ENCODE results near the gene HBG1. TPM values are rescaled to one million over a fixed set of nuclear protein-coding genes. Genes with fewer than 3 reads are reported as not detected.
"Not testable (repeated sequence)": the region's sequence is repeated elsewhere in the genome, so short reads cannot be mapped to it uniquely, and the experiment has no call there.

Gene HBG1
- total RNA-seq: not detected
- polyA plus RNA-seq (ENCODE audit: insufficient read depth, low read depth, low replicate concordance): not detected
- long read RNA-seq, donor 1, transcript HBG1-201 (3 exons, 779 nt): major isoform, 346 of 773 reads
- long read RNA-seq, donor 1, transcript HBG1-203 (2 exons, 1,464 nt): minor isoform, 5 of 773 reads
- long read RNA-seq, donor 1, partial matches to known transcripts: 371 of 773 reads
- long read RNA-seq, donor 1, other reads (novel, unspliced or antisense): 51 of 773 reads
- long read RNA-seq, donor 2, transcript HBG1-203 (2 exons, 1,464 nt): minor isoform, 10 of 1,118 reads
- long read RNA-seq, donor 2, transcript HBG1-201 (3 exons, 779 nt): major isoform, 554 of 1,118 reads
- long read RNA-seq, donor 2, partial matches to known transcripts: 514 of 1,118 reads
- long read RNA-seq, donor 2, other reads (novel, unspliced or antisense): 39 of 1,118 reads
- long read RNA-seq, donor 3, transcript HBG1-203 (2 exons, 1,464 nt): minor isoform, 9 of 764 reads
- long read RNA-seq, donor 3, transcript HBG1-201 (3 exons, 779 nt): major isoform, 462 of 764 reads
- long read RNA-seq, donor 3, partial matches to known transcripts: 273 of 764 reads
- long read RNA-seq, donor 3, other reads (novel, unspliced or antisense): 20 of 764 reads
- long read RNA-seq, donor 4, transcript HBG1-201 (3 exons, 779 nt): major isoform, 436 of 796 reads
- long read RNA-seq, donor 4, transcript HBG1-203 (2 exons, 1,464 nt): minor isoform, 8 of 796 reads
- long read RNA-seq, donor 4, partial matches to known transcripts: 352 of 796 reads
- long read RNA-seq, donor 4, other reads (novel, unspliced or antisense): 0 of 796 reads
- long read RNA-seq, donor 5, transcript HBG1-201 (3 exons, 779 nt): major isoform, 51 of 104 reads
- long read RNA-seq, donor 5, partial matches to known transcripts: 47 of 104 reads
- long read RNA-seq, donor 5, other reads (novel, unspliced or antisense): 6 of 104 reads
- long read RNA-seq, donor 6, transcript HBG1-201 (3 exons, 779 nt): major isoform, 1,597 of 2,992 reads
- long read RNA-seq, donor 6, transcript HBG1-203 (2 exons, 1,464 nt): minor isoform, 42 of 2,992 reads
- long read RNA-seq, donor 6, partial matches to known transcripts: 1,251 of 2,992 reads
- long read RNA-seq, donor 6, other reads (novel, unspliced or antisense): 101 of 2,992 reads
- long read RNA-seq, donor 7: 0 reads
- long read RNA-seq, donor 8, transcript HBG1-201 (3 exons, 779 nt): major isoform, 632 of 1,055 reads
- long read RNA-seq, donor 8, transcript HBG1-203 (2 exons, 1,464 nt): minor isoform, 20 of 1,055 reads
- long read RNA-seq, donor 8, partial matches to known transcripts: 375 of 1,055 reads
- long read RNA-seq, donor 8, other reads (novel, unspliced or antisense): 28 of 1,055 reads
- long read RNA-seq, donor 9, transcript HBG1-201 (3 exons, 779 nt): major isoform, 409 of 643 reads
- long read RNA-seq, donor 9, transcript HBG1-203 (2 exons, 1,464 nt): minor isoform, 11 of 643 reads
- long read RNA-seq, donor 9, partial matches to known transcripts: 167 of 643 reads
- long read RNA-seq, donor 9, other reads (novel, unspliced or antisense): 56 of 643 reads
- long read RNA-seq, donor 10, transcript HBG1-203 (2 exons, 1,464 nt): minor isoform, 11 of 480 reads
- long read RNA-seq, donor 10, transcript HBG1-201 (3 exons, 779 nt): major isoform, 252 of 480 reads
- long read RNA-seq, donor 10, partial matches to known transcripts: 217 of 480 reads
- long read RNA-seq, donor 10, other reads (novel, unspliced or antisense): 0 of 480 reads

DNA sequence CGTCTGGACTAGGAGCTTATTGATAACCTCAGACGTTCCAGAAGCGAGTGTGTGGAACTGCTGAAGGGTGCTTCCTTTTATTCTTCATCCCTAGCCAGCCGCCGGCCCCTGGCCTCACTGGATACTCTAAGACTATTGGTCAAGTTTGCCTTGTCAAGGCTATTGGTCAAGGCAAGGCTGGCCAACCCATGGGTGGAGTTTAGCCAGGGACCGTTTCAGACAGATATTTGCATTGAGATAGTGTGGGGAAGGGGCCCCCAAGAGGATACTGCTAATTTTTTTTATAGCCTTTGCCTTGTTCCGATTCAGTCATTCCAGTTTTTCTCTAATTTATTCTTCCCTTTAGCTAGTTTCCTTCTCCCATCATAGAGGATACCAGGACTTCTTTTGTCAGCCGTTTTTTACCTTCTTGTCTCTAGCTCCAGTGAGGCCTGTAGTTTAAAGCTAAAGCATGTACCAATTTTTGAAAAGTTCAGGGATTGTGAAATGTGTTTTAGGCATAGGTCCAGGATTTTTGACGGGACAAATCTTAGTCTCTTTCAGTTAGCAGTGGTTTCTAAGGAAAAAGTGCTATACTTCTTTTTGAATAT, at the start of gene HBG1:
Gene HBG1 (minus strand): TSS at position 51 of the 590 bp plus-strand sequence. CDS start 53 bp downstream, outside the sequence.
- DNase-seq, FAIRE-seq: not testable (repeated sequence)

GRCh38 chr11:5298451-5298850, 48.8 kb upstream of the HBG1 start:
- H3K4me3 ChIP-seq (ENCODE audit: low read length in 3 of 3): no peak overlapping the region
- intact Hi-C loops (cut with DNase I): no loop called here
- no peaks in the 10 kb centered on the region for H3K36me3 ChIP-seq (ENCODE audit: control insufficient read depth in 2 of 3, insufficient read depth in 3 of 3, low read length in 3 of 3)
- TF ChIP-seq, protein P1, sequence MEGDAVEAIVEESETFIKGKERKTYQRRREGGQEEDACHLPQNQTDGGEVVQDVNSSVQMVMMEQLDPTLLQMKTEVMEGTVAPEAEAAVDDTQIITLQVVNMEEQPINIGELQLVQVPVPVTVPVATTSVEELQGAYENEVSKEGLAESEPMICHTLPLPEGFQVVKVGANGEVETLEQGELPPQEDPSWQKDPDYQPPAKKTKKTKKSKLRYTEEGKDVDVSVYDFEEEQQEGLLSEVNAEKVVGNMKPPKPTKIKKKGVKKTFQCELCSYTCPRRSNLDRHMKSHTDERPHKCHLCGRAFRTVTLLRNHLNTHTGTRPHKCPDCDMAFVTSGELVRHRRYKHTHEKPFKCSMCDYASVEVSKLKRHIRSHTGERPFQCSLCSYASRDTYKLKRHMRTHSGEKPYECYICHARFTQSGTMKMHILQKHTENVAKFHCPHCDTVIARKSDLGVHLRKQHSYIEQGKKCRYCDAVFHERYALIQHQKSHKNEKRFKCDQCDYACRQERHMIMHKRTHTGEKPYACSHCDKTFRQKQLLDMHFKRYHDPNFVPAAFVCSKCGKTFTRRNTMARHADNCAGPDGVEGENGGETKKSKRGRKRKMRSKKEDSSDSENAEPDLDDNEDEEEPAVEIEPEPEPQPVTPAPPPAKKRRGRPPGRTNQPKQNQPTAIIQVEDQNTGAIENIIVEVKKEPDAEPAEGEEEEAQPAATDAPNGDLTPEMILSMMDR (IDR thresholded peaks at IDR 0.05; ENCODE audit: borderline replicate concordance, extremely low read depth, insufficient read depth): no peak
- DNase-seq (no peak), FAIRE-seq (no peak)
- no peak overlapping the region for H3K27ac ChIP-seq (ENCODE audit: low read depth in 2 of 2, low read length in 2 of 2)
- H3K9ac ChIP-seq (ENCODE audit: low read length in 3 of 3): no peak overlapping the region
- no peaks in the 10 kb centered on the region for H3K27me3 ChIP-seq (ENCODE audit: control insufficient read depth, insufficient read depth, low read length)
- H3K9me3 ChIP-seq (ENCODE audit: control insufficient read depth in 2 of 3, insufficient read depth in 1 of 3, low read length in 3 of 3): no peaks in the 10 kb centered on the region
- no peaks in the 10 kb centered on the region for H3K4me1 ChIP-seq (ENCODE audit: control insufficient read depth in 2 of 3, insufficient read depth in 2 of 3, low read depth in 1 of 3, low read length in 3 of 3)

More for the DNA sequence above, at the start of gene HBG1:
- H3K36me3 ChIP-seq (ENCODE audit: control insufficient read depth in 2 of 3, insufficient read depth in 3 of 3, low read length in 3 of 3); H3K4me1 ChIP-seq (ENCODE audit: control insufficient read depth in 2 of 3, insufficient read depth in 2 of 3, low read depth in 1 of 3, low read length in 3 of 3); H3K27ac ChIP-seq (ENCODE audit: low read depth in 2 of 2, low read length in 2 of 2); H3K9me3 ChIP-seq (ENCODE audit: control insufficient read depth in 2 of 3, insufficient read depth in 1 of 3, low read length in 3 of 3); H3K9ac ChIP-seq (ENCODE audit: low read length in 3 of 3); intact Hi-C loops (cut with DNase I); H3K4me3 ChIP-seq (ENCODE audit: low read length in 3 of 3); H3K27me3 ChIP-seq (ENCODE audit: control insufficient read depth, insufficient read depth, low read length): not testable (repeated sequence)

DNA sequence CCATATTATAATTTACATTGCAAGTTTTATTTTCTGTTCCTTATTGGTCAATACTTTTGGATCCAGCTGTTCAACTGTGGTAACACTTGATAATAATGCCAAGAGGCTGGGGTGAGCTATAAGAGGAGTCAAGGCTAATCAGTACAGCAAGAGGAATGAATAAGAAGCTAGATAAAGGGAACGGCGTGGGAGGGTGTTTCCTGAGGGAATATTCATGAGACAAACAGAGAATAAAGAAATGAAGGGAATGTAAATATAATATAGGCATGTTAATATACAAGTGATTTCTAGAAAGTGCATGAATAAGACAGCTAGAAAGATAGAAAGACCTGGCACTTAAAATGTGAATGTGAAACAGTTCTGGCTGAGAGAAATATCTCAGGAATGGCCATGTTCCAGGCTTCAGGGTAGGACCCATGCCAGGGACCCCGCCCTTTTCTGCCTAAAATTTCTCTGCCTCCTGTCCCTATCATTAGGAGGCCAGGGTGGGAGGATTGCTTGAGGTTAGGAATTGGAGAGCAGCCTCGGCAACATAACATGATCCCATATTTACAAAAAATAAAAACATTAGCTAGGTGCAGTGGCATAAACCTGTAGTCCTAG, 48.2 kb upstream of the HBG1 start:
- H3K27me3 ChIP-seq (ENCODE audit: control insufficient read depth, insufficient read depth, low read length): no peaks in the 10 kb centered on the region
- FAIRE-seq: no peak
- H3K4me3 ChIP-seq (ENCODE audit: low read length in 3 of 3): no peak overlapping the region
- intact Hi-C loops (cut with DNase I): no loop called here
- H3K27ac ChIP-seq (ENCODE audit: low read depth in 2 of 2, low read length in 2 of 2): no peak overlapping the region
- H3K4me1 ChIP-seq (ENCODE audit: control insufficient read depth in 2 of 3, insufficient read depth in 2 of 3, low read depth in 1 of 3, low read length in 3 of 3): no peaks in the 10 kb centered on the region
- no peaks in the 10 kb centered on the region for H3K9me3 ChIP-seq (ENCODE audit: control insufficient read depth in 2 of 3, insufficient read depth in 1 of 3, low read length in 3 of 3)
- no peaks in the 10 kb centered on the region for H3K36me3 ChIP-seq (ENCODE audit: control insufficient read depth in 2 of 3, insufficient read depth in 3 of 3, low read length in 3 of 3)
- TF ChIP-seq, protein P1 (IDR thresholded peaks at IDR 0.05; ENCODE audit: borderline replicate concordance, extremely low read depth, insufficient read depth): no peak
- no peak for DNase-seq
- no peak overlapping the region for H3K9ac ChIP-seq (ENCODE audit: low read length in 3 of 3)

DNA sequence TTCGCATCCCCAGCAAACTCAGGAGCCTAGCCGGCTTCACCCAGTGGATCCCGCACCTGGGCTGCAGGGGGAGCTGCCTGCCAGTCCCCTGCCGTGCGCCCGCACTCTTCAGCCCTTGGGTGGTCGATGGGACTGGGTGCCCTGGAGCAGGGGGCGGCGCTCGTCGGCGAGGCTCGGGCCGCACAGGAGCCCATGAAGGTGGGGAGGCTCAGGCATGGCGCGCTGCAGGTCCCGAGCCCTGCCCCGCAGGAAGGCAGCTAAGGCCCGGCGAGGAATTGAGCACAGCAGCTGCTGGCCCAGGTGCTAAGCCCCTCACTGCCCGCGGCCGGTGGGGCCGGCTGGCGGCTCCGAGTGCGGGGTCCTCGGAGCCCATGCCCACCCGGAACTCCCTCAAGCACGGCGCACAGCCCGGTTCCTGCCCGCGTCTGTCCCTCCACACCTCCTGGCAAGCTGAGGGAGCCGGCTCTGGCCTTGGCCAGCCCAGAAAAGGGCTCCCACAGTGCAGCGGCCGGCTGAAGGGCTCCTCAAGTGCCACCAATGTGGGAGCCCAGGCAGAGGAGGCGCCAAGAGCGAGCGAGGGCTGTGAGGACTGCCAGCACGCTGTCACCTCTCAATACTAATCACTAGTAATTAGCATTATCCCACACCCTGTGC, 44.8 kb upstream of the HBG1 start:
- H3K27ac ChIP-seq (ENCODE audit: low read depth in 2 of 2, low read length in 2 of 2); FAIRE-seq; H3K27me3 ChIP-seq (ENCODE audit: control insufficient read depth, insufficient read depth, low read length); H3K36me3 ChIP-seq (ENCODE audit: control insufficient read depth in 2 of 3, insufficient read depth in 3 of 3, low read length in 3 of 3); H3K4me3 ChIP-seq (ENCODE audit: low read length in 3 of 3); H3K4me1 ChIP-seq (ENCODE audit: control insufficient read depth in 2 of 3, insufficient read depth in 2 of 3, low read depth in 1 of 3, low read length in 3 of 3); intact Hi-C loops (cut with DNase I); H3K9me3 ChIP-seq (ENCODE audit: control insufficient read depth in 2 of 3, insufficient read depth in 1 of 3, low read length in 3 of 3); H3K9ac ChIP-seq (ENCODE audit: low read length in 3 of 3): not testable (repeated sequence)
- DNase-seq: peak in 1 of 5 donors; percentile 49
